PC-9 (cell line): Measurements from ENCODE around the gene TLE1.

ENCODE experiments used
- EZH2 ChIP-seq: fragments of 200-600 bp; sonication (generic); IDR thresholded peaks from 2 replicates; pipeline ENCODE4 v1.8.0; 2017; ENCODE audit warnings: antibody characterized with exemption, low read depth
- TF ChIP-seq, protein P1 (sequence below): fragments of 200-600 bp; sonication (generic); conservative IDR thresholded peaks from 2 replicates; pipeline ENCODE4 v1.6.1; 2017; ENCODE audit warnings: mixed run types, antibody characterized with exemption, mild to moderate bottlenecking, moderate library complexity

DNA sequence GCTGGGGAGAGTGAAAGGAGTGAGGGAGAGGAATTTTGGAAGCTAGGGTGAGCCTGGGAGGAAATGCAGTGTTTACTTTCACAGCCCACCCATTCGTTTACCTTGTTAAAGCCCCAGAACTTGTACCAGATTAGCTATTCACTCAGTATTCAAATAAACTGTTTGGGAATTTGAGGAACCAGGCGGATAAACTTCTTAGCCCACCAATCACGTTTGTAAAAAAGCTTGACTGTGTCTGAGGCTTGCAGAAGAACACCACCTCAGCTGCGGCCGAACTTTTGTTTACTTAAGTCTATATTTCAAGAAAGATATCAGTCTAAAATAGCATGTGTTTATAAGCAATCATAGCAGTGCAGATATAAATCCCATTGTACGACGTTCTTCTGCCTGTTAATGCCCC lies 5.2 kb upstream of the TLE1 start:
- TF ChIP-seq, protein P1, sequence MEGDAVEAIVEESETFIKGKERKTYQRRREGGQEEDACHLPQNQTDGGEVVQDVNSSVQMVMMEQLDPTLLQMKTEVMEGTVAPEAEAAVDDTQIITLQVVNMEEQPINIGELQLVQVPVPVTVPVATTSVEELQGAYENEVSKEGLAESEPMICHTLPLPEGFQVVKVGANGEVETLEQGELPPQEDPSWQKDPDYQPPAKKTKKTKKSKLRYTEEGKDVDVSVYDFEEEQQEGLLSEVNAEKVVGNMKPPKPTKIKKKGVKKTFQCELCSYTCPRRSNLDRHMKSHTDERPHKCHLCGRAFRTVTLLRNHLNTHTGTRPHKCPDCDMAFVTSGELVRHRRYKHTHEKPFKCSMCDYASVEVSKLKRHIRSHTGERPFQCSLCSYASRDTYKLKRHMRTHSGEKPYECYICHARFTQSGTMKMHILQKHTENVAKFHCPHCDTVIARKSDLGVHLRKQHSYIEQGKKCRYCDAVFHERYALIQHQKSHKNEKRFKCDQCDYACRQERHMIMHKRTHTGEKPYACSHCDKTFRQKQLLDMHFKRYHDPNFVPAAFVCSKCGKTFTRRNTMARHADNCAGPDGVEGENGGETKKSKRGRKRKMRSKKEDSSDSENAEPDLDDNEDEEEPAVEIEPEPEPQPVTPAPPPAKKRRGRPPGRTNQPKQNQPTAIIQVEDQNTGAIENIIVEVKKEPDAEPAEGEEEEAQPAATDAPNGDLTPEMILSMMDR: no peak
- no peak for TF ChIP-seq EZH2
